Activated T-helper 2 cell treated with anti-CD3 and anti-CD28 coated beads, Interferon-gamma antibody, Interleukin-2, Interleukin-4, amounts not matched to agents 10 μg/mL and 5 μg/mL and 100 μg/mL, durations not matched to agents 14 hours and 24 hours and 36 hours (primary cell): ENCODE measurements around the gene CCN5. TPM values are rescaled to one million over a fixed set of nuclear protein-coding genes. Genes with fewer than 3 reads are reported as not detected.
"Not testable (repeated sequence)": the region's sequence is repeated elsewhere in the genome, so short reads cannot be mapped to it uniquely, and the experiment has no call there.

ENCODE experiments used
- DNase-seq: peaks from one replicate; pipeline ENCODE4 v3.0.0; 2021; ENCODE audit warnings: low spot score
- H3K27ac Mint-ChIP-seq: one replicate; pipeline ENCODE4 v1.8.0; 2021; ENCODE audit warnings: mixed read lengths
- H3K27me3 Mint-ChIP-seq: one replicate; pipeline ENCODE4 v1.8.0; 2021; ENCODE audit warnings: low read depth, mixed read lengths
- H3K36me3 Mint-ChIP-seq: one replicate; pipeline ENCODE4 v1.8.0; 2021; ENCODE audit warnings: low read depth, mixed read lengths
- H3K4me1 Mint-ChIP-seq: one replicate; pipeline ENCODE4 v1.8.0; 2021; ENCODE audit warnings: low read depth, mixed read lengths
- H3K4me3 Mint-ChIP-seq: one replicate; pipeline ENCODE4 v1.8.0; 2021; ENCODE audit warnings: low read depth, mild to moderate bottlenecking, moderate library complexity, mixed read lengths
- H3K9me3 Mint-ChIP-seq: one replicate; pipeline ENCODE4 v1.8.0; 2021; ENCODE audit warnings: mixed read lengths
- intact Hi-C: fragments of 100-400 bp; cut with micrococcal nuclease; formaldehyde crosslinking; loops from one replicate; pipeline ENCODE4 v1.15.1; 2023
- total RNA-seq: library from RNA; stranded (reverse); gene quantifications from 2 replicates; pipeline ENCODE4 v1.2.3, GENCODE V29; 2022

CCN5 gene
- total RNA-seq, 1 donor from 2014 or later = not detected

- intact Hi-C loops = no loop called here
- H3K4me1 Mint-ChIP-seq = peaks cover 3% of the 10 kb centered on the region
- no peaks in the 10 kb centered on the region for H3K9me3 Mint-ChIP-seq
- H3K27me3 Mint-ChIP-seq = peaks cover 29% of the 10 kb centered on the region
- H3K36me3 Mint-ChIP-seq = no peaks in the 10 kb centered on the region
- H3K4me3 Mint-ChIP-seq = no peak overlapping the region
- no peak overlapping the region for H3K27ac Mint-ChIP-seq
- no peak for DNase-seq
These were observed 32.8 kb downstream of the CCN5 start for GRCh38 chr20:44748005-44748370.

- peaks cover 2% of the 10 kb centered on the region for H3K4me1 Mint-ChIP-seq
- no peaks in the 10 kb centered on the region for H3K9me3 Mint-ChIP-seq
- H3K4me3 Mint-ChIP-seq = no peak overlapping the region
- no peaks in the 10 kb centered on the region for H3K36me3 Mint-ChIP-seq
- no peak overlapping the region for H3K27ac Mint-ChIP-seq
- H3K27me3 Mint-ChIP-seq = peaks cover 16% of the 10 kb centered on the region
- no peak for DNase-seq
- intact Hi-C loops = no loop called here
These were observed 35.1 kb downstream of the CCN5 start for GRCh38 chr20:44750081-44750805.

- H3K9me3 Mint-ChIP-seq = no peaks in the 10 kb centered on the region
- no peak overlapping the region for H3K4me3 Mint-ChIP-seq
- H3K4me1 Mint-ChIP-seq = peaks cover 1% of the 10 kb centered on the region
- intact Hi-C loops = no loop called here
- H3K36me3 Mint-ChIP-seq = no peaks in the 10 kb centered on the region
- peaks cover 7% of the 10 kb centered on the region for H3K27me3 Mint-ChIP-seq
- no peak overlapping the region for H3K27ac Mint-ChIP-seq
- DNase-seq = no peak
These were observed 37.1 kb downstream of the CCN5 start for GRCh38 chr20:44752099-44752931.

GRCh38 chr20:44754554-44754953 is 39.4 kb downstream of the CCN5 start:
- Mint-ChIP-seq H3K4me1 (no peaks in the 10 kb centered on the region), H3K27ac (no peak overlapping the region), H3K27me3 (peaks cover 2% of the 10 kb centered on the region), H3K4me3 (no peak overlapping the region), H3K9me3 (no peaks in the 10 kb centered on the region), H3K36me3 (no peaks in the 10 kb centered on the region)
- intact Hi-C loops = no loop called here
- no peak for DNase-seq

- DNase-seq = no peak
- intact Hi-C loops = no loop called here
- no peak overlapping the region for H3K27ac Mint-ChIP-seq
- no peaks in the 10 kb centered on the region for H3K9me3 Mint-ChIP-seq
- H3K4me1 Mint-ChIP-seq = no peaks in the 10 kb centered on the region
- no peaks in the 10 kb centered on the region for H3K36me3 Mint-ChIP-seq
- H3K4me3 Mint-ChIP-seq = no peak overlapping the region
- H3K27me3 Mint-ChIP-seq = no peaks in the 10 kb centered on the region
These were observed 41.0 kb downstream of the CCN5 start for GRCh38 chr20:44756011-44756688.

- Mint-ChIP-seq H3K27me3 (no peaks in the 10 kb centered on the region), H3K4me3 (no peak overlapping the region), H3K36me3 (no peaks in the 10 kb centered on the region), H3K9me3 (no peaks in the 10 kb centered on the region), H3K27ac (no peak overlapping the region), H3K4me1 (no peaks in the 10 kb centered on the region)
- no peak for DNase-seq
- intact Hi-C loops = no loop called here
These were observed 41.8 kb downstream of the CCN5 start for GRCh38 chr20:44756956-44757355.

GRCh38 chr20:44758247-44759101 is 43.3 kb downstream of the CCN5 start:
- intact Hi-C loops = no loop called here
- Mint-ChIP-seq H3K36me3 (no peaks in the 10 kb centered on the region), H3K27ac (no peak overlapping the region), H3K4me3 (no peak overlapping the region), H3K9me3 (no peaks in the 10 kb centered on the region), H3K27me3 (no peaks in the 10 kb centered on the region), H3K4me1 (no peaks in the 10 kb centered on the region)
- no peak for DNase-seq

- no peak overlapping the region for H3K4me3 Mint-ChIP-seq
- H3K36me3 Mint-ChIP-seq = no peaks in the 10 kb centered on the region
These were observed 44.4 kb downstream of the CCN5 start for GRCh38 chr20:44759595-44759994.

GRCh38 chr20:44761423-44761822 is 46.3 kb downstream of the CCN5 start:
- H3K9me3 Mint-ChIP-seq = no peaks in the 10 kb centered on the region
- H3K27ac Mint-ChIP-seq = no peak overlapping the region
- no peaks in the 10 kb centered on the region for H3K4me1 Mint-ChIP-seq
- intact Hi-C loops = no loop called here
- H3K36me3 Mint-ChIP-seq = no peaks in the 10 kb centered on the region
- H3K4me3 Mint-ChIP-seq = no peak overlapping the region
- no peak for DNase-seq
- no peaks in the 10 kb centered on the region for H3K27me3 Mint-ChIP-seq

More at GRCh38 chr20:44759595-44759994, 44.4 kb downstream of the CCN5 start:
- no peaks in the 10 kb centered on the region for H3K27me3 Mint-ChIP-seq
- H3K4me1 Mint-ChIP-seq = no peaks in the 10 kb centered on the region
- H3K9me3 Mint-ChIP-seq = no peaks in the 10 kb centered on the region
- no peak overlapping the region for H3K27ac Mint-ChIP-seq
- intact Hi-C loops = no loop called here
- DNase-seq = no peak

- Mint-ChIP-seq H3K9me3 (no peaks in the 10 kb centered on the region), H3K27ac (no peak overlapping the region), H3K4me3 (no peak overlapping the region), H3K36me3 (no peaks in the 10 kb centered on the region), H3K27me3 (no peaks in the 10 kb centered on the region), H3K4me1 (no peaks in the 10 kb centered on the region)
- DNase-seq = no peak
- intact Hi-C loops = no loop called here
These were observed 47.4 kb downstream of the CCN5 start for GRCh38 chr20:44762466-44763140.

GRCh38 chr20:44763798-44764197 is 48.6 kb downstream of the CCN5 start:
- H3K36me3 Mint-ChIP-seq, H3K27me3 Mint-ChIP-seq, H3K9me3 Mint-ChIP-seq, intact Hi-C loops, H3K27ac Mint-ChIP-seq, DNase-seq, H3K4me1 Mint-ChIP-seq, H3K4me3 Mint-ChIP-seq: not testable (repeated sequence)

GRCh38 chr20:44765091-44765490 is 49.9 kb downstream of the CCN5 start:
- intact Hi-C loops = no loop called here
- no peak overlapping the region for H3K4me3 Mint-ChIP-seq

More at GRCh38 chr20:44765091-44765490, 49.9 kb downstream of the CCN5 start:
- Mint-ChIP-seq H3K9me3 (no peaks in the 10 kb centered on the region), H3K4me1 (no peaks in the 10 kb centered on the region), H3K27ac (no peak overlapping the region), H3K27me3 (peaks cover 2% of the 10 kb centered on the region), H3K36me3 (no peaks in the 10 kb centered on the region)
- DNase-seq = no peak
